ENCODE measurements around the gene NKX2-4. TPM values are rescaled to one million over a fixed set of nuclear protein-coding genes. Genes with fewer than 3 reads are reported as not detected.
"Not testable (repeated sequence)": the region's sequence is repeated elsewhere in the genome, so short reads cannot be mapped to it uniquely, and the experiment has no call there.

The NKX2-4 gene
- total RNA-seq (not detected), polyA plus RNA-seq (ENCODE audit: insufficient read depth in 1 of 8, insufficient read length in 8 of 8, low replicate concordance in 1 of 8) (under 1 TPM in 1 of 8 donors, not detected in 7; 0.05 TPM)
- long read RNA-seq, donor 1 = 0 reads
- long read RNA-seq, donor 2 = 0 reads
- long read RNA-seq, donor 3 = 0 reads
- long read RNA-seq, donor 4 = 0 reads
- long read RNA-seq, donor 5 = 0 reads
- long read RNA-seq, donor 6 = 0 reads
- long read RNA-seq, donor 7 = 0 reads
- long read RNA-seq, donor 8 = 0 reads
- long read RNA-seq, donor 9 = 0 reads
- long read RNA-seq, donor 10 = 0 reads
- long read RNA-seq, donor 11 = 0 reads

GRCh38 chr20:21397341-21398108, at the start of gene NKX2-4:
Gene NKX2-4 (minus strand): TSS chr20:21397526. CDS start chr20:21397399, 127 bp downstream.
- WGBS (ENCODE audit: insufficient coverage) = 1% methylated on average over 34 of the region's 57 CpGs
- DNase-seq = no peak
- H3K4me1 ChIP-seq (ENCODE audit: control insufficient read depth, insufficient read depth, low read length) = peaks cover 5% of the 10 kb centered on the region
- no peaks in the 10 kb centered on the region for H3K36me3 ChIP-seq (ENCODE audit: control insufficient read depth, insufficient read depth, low read length)
- H3K27ac ChIP-seq (ENCODE audit: low read length) = no peak within 1 kb of the TSS
- peaks cover 35% of the 10 kb centered on the region for H3K27me3 ChIP-seq (ENCODE audit: control insufficient read depth, insufficient read depth, low read length)
- no peaks in the 10 kb centered on the region for H3K9me3 ChIP-seq (replicated peaks; ENCODE audit: control insufficient read depth, low read depth, low read length)
- no peak within 1 kb of the TSS for H3K4me3 ChIP-seq (ENCODE audit: low read length)

GRCh38 chr20:21437816-21438215, 40.5 kb upstream of the NKX2-4 start:
- H3K4me1 ChIP-seq (ENCODE audit: control insufficient read depth, insufficient read depth, low read length) = no peaks in the 10 kb centered on the region
- no CpG with 5 or more reads among the region's 2 CpGs for WGBS (ENCODE audit: insufficient coverage)
- DNase-seq = no peak
- H3K27ac ChIP-seq (ENCODE audit: low read length) = no peak overlapping the region
- no peaks in the 10 kb centered on the region for H3K36me3 ChIP-seq (ENCODE audit: control insufficient read depth, insufficient read depth, low read length)
- no peaks in the 10 kb centered on the region for H3K9me3 ChIP-seq (replicated peaks; ENCODE audit: control insufficient read depth, low read depth, low read length)
- H3K4me3 ChIP-seq (ENCODE audit: low read length) = no peak overlapping the region
- H3K27me3 ChIP-seq (ENCODE audit: control insufficient read depth, insufficient read depth, low read length) = no peaks in the 10 kb centered on the region

GRCh38 chr20:21437248-21437647, 39.9 kb upstream of the NKX2-4 start:
- Histone ChIP-seq H3K27ac (ENCODE audit: low read length) (no peak overlapping the region), H3K4me1 (ENCODE audit: control insufficient read depth, insufficient read depth, low read length) (no peaks in the 10 kb centered on the region), H3K4me3 (ENCODE audit: low read length) (no peak overlapping the region), H3K36me3 (ENCODE audit: control insufficient read depth, insufficient read depth, low read length) (no peaks in the 10 kb centered on the region), H3K27me3 (ENCODE audit: control insufficient read depth, insufficient read depth, low read length) (no peaks in the 10 kb centered on the region), H3K9me3 (replicated peaks; ENCODE audit: control insufficient read depth, low read depth, low read length) (no peaks in the 10 kb centered on the region)
- no CpG with 5 or more reads among the region's 1 CpG for WGBS (ENCODE audit: insufficient coverage)
- DNase-seq = no peak

GRCh38 chr20:21436205-21436604, 38.9 kb upstream of the NKX2-4 start:
- no peak overlapping the region for H3K27ac ChIP-seq (ENCODE audit: low read length)
- WGBS (ENCODE audit: insufficient coverage) = 42% methylated on average over 2 of the region's 4 CpGs
- H3K4me1 ChIP-seq (ENCODE audit: control insufficient read depth, insufficient read depth, low read length) = no peaks in the 10 kb centered on the region
- no peaks in the 10 kb centered on the region for H3K9me3 ChIP-seq (replicated peaks; ENCODE audit: control insufficient read depth, low read depth, low read length)
- no peak for DNase-seq
- no peaks in the 10 kb centered on the region for H3K36me3 ChIP-seq (ENCODE audit: control insufficient read depth, insufficient read depth, low read length)
- H3K4me3 ChIP-seq (ENCODE audit: low read length) = no peak overlapping the region
- H3K27me3 ChIP-seq (ENCODE audit: control insufficient read depth, insufficient read depth, low read length) = no peaks in the 10 kb centered on the region

- H3K9me3 ChIP-seq (replicated peaks; ENCODE audit: control insufficient read depth, low read depth, low read length) = no peaks in the 10 kb centered on the region
- H3K27me3 ChIP-seq (ENCODE audit: control insufficient read depth, insufficient read depth, low read length) = no peaks in the 10 kb centered on the region
- H3K4me1 ChIP-seq (ENCODE audit: control insufficient read depth, insufficient read depth, low read length) = no peaks in the 10 kb centered on the region
- DNase-seq = no peak
- no peak overlapping the region for H3K4me3 ChIP-seq (ENCODE audit: low read length)
- WGBS (ENCODE audit: insufficient coverage) = 0% methylated on average over 2 of the region's 3 CpGs
- H3K36me3 ChIP-seq (ENCODE audit: control insufficient read depth, insufficient read depth, low read length) = no peaks in the 10 kb centered on the region
- no peak overlapping the region for H3K27ac ChIP-seq (ENCODE audit: low read length)
Measured at GRCh38 chr20:21435576-21435975, 38.2 kb upstream of the NKX2-4 start.

GRCh38 chr20:21433329-21433890, 36.1 kb upstream of the NKX2-4 start:
- H3K4me1 ChIP-seq (ENCODE audit: control insufficient read depth, insufficient read depth, low read length) = no peaks in the 10 kb centered on the region
- H3K27ac ChIP-seq (ENCODE audit: low read length) = no peak overlapping the region
- H3K36me3 ChIP-seq (ENCODE audit: control insufficient read depth, insufficient read depth, low read length) = no peaks in the 10 kb centered on the region
- 82% methylated on average over 1 of the region's 2 CpGs for WGBS (ENCODE audit: insufficient coverage)
- peaks cover 2% of the 10 kb centered on the region for H3K27me3 ChIP-seq (ENCODE audit: control insufficient read depth, insufficient read depth, low read length)
- DNase-seq = no peak
- H3K4me3 ChIP-seq (ENCODE audit: low read length) = no peak overlapping the region
- H3K9me3 ChIP-seq (replicated peaks; ENCODE audit: control insufficient read depth, low read depth, low read length) = no peaks in the 10 kb centered on the region

GRCh38 chr20:21432911-21433310, 35.6 kb upstream of the NKX2-4 start:
- no peak overlapping the region for H3K4me3 ChIP-seq (ENCODE audit: low read length)
- H3K36me3 ChIP-seq (ENCODE audit: control insufficient read depth, insufficient read depth, low read length) = no peaks in the 10 kb centered on the region
- no peak for DNase-seq
- no peaks in the 10 kb centered on the region for H3K9me3 ChIP-seq (replicated peaks; ENCODE audit: control insufficient read depth, low read depth, low read length)
- H3K27ac ChIP-seq (ENCODE audit: low read length) = no peak overlapping the region
- peaks cover 2% of the 10 kb centered on the region for H3K27me3 ChIP-seq (ENCODE audit: control insufficient read depth, insufficient read depth, low read length)
- H3K4me1 ChIP-seq (ENCODE audit: control insufficient read depth, insufficient read depth, low read length) = no peaks in the 10 kb centered on the region
- 90% methylated on average over 3 of the region's 4 CpGs for WGBS (ENCODE audit: insufficient coverage)

- peaks cover 2% of the 10 kb centered on the region for H3K27me3 ChIP-seq (ENCODE audit: control insufficient read depth, insufficient read depth, low read length)
- no peak overlapping the region for H3K27ac ChIP-seq (ENCODE audit: low read length)
- H3K4me3 ChIP-seq (ENCODE audit: low read length) = no peak overlapping the region
- no peaks in the 10 kb centered on the region for H3K4me1 ChIP-seq (ENCODE audit: control insufficient read depth, insufficient read depth, low read length)
- H3K9me3 ChIP-seq (replicated peaks; ENCODE audit: control insufficient read depth, low read depth, low read length) = peaks cover 5% of the 10 kb centered on the region
- DNase-seq = no peak
- no peaks in the 10 kb centered on the region for H3K36me3 ChIP-seq (ENCODE audit: control insufficient read depth, insufficient read depth, low read length)
- 58% methylated on average over 2 of the region's 3 CpGs for WGBS (ENCODE audit: insufficient coverage)
Measured at GRCh38 chr20:21430020-21430419, 32.7 kb upstream of the NKX2-4 start.

GRCh38 chr20:21424846-21425245, 27.5 kb upstream of the NKX2-4 start:
- H3K27ac ChIP-seq (ENCODE audit: low read length) = no peak overlapping the region
- no peaks in the 10 kb centered on the region for H3K36me3 ChIP-seq (ENCODE audit: control insufficient read depth, insufficient read depth, low read length)
- no peak for DNase-seq
- WGBS (ENCODE audit: insufficient coverage) = no CpG with 5 or more reads among the region's 4 CpGs
- H3K4me1 ChIP-seq (ENCODE audit: control insufficient read depth, insufficient read depth, low read length) = no peaks in the 10 kb centered on the region
- no peak overlapping the region for H3K4me3 ChIP-seq (ENCODE audit: low read length)
- peaks cover 11% of the 10 kb centered on the region for H3K9me3 ChIP-seq (replicated peaks; ENCODE audit: control insufficient read depth, low read depth, low read length)
- H3K27me3 ChIP-seq (ENCODE audit: control insufficient read depth, insufficient read depth, low read length) = no peaks in the 10 kb centered on the region

- H3K9me3 ChIP-seq (replicated peaks; ENCODE audit: control insufficient read depth, low read depth, low read length) = peaks cover 11% of the 10 kb centered on the region
- WGBS (ENCODE audit: insufficient coverage) = 93% methylated on average over 1 of the region's 1 CpG
Measured at GRCh38 chr20:21423712-21424111, 26.4 kb upstream of the NKX2-4 start.

More at GRCh38 chr20:21423712-21424111, 26.4 kb upstream of the NKX2-4 start:
- H3K36me3 ChIP-seq (ENCODE audit: control insufficient read depth, insufficient read depth, low read length); H3K4me3 ChIP-seq (ENCODE audit: low read length); H3K27me3 ChIP-seq (ENCODE audit: control insufficient read depth, insufficient read depth, low read length); H3K4me1 ChIP-seq (ENCODE audit: control insufficient read depth, insufficient read depth, low read length); DNase-seq; H3K27ac ChIP-seq (ENCODE audit: low read length): not testable (repeated sequence)
